HG03565 (cell line): Measurements from ENCODE around the gene ZNF793.
A peak's percentile ranks its signal among the peaks of the same experiment; 100 is the strongest.

Experiments used
- ATAC-seq: cut with Tn5 transposase; IDR thresholded peaks from one replicate; pipeline ENCODE4 v1.9.1; 2021; ENCODE audit warnings: mild to moderate bottlenecking, moderate library complexity; ENCODE audit not compliant: unreplicated experiment

ZNF793 gene

DNA sequence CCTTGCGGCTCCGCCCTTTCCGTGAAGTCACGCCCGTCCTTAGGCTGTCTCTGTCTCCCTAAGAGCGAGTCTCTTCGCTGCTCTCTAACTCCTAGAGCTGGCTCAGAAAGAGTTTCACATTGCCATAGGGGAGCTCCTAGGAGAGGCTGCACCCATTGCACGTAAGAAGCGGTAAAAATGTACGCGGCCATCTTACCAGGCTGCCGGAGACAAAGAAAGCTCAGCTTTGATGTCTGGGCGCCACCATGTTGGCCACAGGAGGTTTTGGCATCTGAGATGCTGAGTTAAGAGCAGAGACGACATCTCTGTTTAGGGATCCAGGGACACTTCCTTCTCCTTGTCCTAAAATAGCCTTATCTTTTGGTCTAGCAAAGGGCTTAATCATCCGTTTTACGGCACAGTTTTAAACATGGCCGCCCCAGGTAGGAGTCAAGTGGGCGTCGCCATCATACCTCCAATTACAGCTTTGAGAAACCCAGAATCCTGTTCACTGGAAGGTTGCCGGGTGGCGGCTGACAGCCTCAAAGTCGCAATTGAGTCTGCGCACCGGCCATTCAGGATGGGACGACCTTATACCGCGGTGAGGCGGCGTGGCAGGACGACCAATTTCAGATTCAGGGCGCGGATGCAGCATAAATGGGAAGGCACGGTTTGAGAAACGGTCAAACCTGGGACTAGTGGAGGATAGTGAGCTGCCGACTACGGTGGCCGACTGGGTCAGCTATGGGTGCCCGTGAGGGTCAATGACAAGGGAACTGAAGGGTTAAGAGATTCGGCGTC is at the start of gene ZNF793:
Gene ZNF793 (plus strand): TSS at position 553 of the 780 bp plus-strand sequence. CDS start 16,501 bp downstream, outside the sequence.
- no peak for ATAC-seq

GRCh38 chr19:37466277-37466797 is 40.4 kb upstream of the ZNF793 start:
- no peak for ATAC-seq

DNA sequence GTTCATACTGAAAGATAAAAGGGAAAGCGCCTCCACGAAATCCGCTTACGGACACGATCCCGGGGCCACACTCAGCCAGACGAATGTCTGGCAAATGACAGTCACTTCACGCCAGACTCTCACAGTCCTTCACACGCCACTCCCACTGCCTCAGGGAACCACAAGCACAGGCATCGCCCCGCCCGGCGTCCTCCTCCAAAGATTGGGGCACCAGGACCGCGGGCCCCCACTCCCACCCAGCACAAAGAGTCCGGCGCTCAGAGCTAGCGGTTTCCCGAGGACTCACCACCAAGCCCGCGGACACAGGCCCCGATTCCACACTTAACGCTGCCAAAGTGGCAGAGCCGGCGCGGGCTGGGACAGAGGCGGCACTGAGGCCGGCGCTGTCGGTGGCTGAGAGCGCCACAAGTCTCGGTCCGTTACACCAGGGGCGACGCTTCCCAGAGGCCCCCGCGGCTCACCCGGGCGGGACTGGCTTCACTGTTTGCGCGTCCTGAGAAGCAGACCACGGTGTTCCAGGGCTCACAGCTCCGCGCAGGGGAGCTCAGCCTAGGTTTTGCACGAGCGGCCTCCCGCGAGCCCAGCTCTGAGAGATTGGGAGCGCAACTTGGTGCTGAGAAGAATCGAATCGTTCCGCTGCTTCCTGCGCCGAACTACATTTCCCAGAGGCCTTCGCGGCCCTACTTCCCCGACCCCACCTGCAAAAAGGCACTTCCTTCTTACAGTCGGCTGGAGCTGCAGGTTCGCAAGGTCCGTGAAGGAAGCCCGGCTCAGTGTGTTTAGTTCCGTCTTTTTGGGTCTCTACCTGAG is 39.7 kb upstream of the ZNF793 start, which contains the start of gene ZNF569:
Gene ZNF569 (minus strand): TSS at position 647 of the 810 bp plus-strand sequence. CDS start 22,523 bp downstream, outside the sequence.
- peak; percentile 41 for ATAC-seq

DNA sequence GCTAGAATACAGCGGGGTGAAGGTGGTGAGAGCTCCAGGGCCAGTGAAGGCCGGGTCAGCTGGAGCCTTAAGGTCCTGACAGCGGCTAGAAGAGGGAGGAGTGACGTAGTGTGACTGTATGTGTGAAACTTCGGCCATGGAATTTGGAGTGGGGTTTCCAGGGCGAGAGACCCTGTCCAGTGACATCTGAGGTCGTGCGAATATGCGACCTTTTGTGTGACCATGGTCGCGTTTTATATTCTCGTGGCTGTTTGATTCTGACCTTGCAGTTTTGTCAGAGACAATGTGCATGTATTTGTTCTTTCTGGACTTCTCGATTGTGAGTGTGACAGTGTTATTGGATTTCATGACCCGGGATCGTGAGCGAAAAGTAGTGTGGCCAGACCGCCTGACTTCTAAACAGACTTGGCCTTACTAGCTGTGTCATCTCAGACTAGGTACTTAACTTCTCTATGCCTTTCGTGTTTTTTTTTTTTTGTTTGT is 39.1 kb upstream of the ZNF793 start:
- no peak for ATAC-seq

DNA sequence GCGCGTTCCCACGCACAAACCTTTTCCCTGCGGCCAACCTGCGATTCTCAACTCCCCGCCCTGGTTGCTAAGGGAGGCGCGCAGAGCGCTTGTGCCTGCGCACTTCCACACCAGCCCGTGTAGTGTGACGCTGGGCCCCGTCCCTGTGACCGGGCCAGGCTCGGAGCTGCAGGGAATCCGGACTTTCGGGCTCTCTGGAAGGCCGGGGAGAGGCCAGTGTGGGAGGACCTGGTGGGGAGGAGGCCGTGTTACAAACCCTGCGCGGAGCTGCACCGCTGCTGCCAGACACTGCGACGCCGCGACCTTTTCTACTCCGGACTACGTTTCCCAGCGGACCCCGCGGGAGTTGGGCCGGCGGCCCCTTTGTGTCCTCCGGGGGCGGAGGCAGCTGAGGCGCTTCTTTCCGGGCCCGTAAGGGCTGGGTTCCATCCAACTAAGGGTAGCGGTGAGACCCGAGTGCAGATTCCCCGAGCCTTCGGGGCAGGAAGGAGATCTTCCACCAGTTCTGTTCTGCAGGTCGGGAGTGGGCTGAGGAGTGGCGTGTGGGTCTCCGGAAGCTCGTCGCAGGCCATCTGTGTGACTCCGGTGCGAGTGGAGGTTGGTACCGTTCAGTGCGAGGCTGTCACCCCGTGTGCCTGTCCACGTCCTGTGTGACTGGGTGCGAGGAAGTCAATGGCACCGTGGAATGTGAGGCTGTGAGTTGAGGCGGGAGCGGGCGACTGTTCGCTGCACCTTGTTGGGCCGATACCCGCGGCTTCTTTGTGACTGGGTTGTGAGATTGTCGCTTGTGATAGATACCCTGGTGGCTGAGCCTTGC is 37.6 kb upstream of the ZNF793 start, which contains the start of gene ZNF570:
Gene ZNF570 (plus strand): TSS at position 396 of the 817 bp plus-strand sequence. CDS start 999 bp downstream, outside the sequence.
- peak; percentile 50 for ATAC-seq

DNA sequence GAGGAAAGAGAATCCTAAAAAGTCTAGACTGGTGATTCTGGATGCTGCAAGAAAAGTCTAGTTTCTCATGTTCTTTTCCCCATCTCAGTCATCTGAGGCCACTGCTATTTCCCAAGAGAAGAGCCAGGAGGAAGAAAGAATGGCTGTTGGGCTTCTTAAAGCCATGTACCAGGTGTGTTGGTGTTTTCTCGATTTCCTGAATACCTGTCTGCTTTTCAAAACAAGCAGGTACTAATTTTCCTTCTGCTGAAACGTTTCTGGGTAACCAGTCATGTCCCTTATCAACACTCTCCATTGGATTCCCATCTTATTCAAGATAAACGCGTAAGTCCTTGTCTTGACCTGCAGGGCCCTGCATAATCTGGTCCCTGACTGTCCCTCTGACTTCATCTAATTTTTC is 36.5 kb upstream of the ZNF793 start:
- ATAC-seq: no peak

DNA sequence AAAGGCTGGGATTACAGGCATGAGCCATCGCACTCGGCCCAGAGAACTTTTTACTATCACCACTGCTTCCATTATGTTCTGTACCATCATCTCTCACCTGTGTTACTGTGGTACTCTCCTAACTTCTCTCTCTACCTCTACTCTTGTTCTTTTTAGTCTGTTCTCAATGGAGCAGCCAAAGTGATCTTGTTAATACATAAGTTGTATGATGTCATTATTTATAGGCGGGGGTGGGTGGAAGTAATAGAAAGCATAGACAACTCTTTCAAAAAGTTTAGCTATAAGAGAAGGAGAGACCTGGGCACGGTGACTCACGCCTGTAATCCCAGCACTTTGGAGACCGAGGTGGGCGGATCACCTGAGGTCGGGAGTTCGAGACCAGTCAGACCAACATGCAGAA is 34.6 kb upstream of the ZNF793 start:
- ATAC-seq: no peak

- no peak for ATAC-seq
These were observed 22.2 kb upstream of the ZNF793 start for GRCh38 chr19:37484406-37485168.

GRCh38 chr19:37492213-37492612 is 14.5 kb upstream of the ZNF793 start:
- no peak for ATAC-seq

GRCh38 chr19:37505958-37506386 is 767 bp upstream of the ZNF793 start:
- ATAC-seq: no peak

DNA sequence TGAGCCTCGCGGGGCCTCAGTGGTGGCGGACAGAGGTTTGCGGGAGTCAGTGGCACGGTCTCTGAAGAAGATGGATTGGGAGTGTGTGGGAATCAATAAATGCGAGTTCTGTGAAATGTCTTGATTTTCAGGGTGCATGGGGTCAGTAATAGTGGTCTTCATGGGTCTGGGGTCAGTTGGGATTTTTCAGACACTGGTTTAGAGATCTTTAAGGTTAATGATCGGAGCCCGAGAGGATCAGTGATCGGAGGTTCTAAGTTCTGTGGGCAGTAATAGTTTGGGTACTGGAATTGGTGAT is 377 bp downstream of the ZNF793 start:
- no peak for ATAC-seq

GRCh38 chr19:37511186-37511585 is 4.4 kb downstream of the ZNF793 start:
- ATAC-seq: no peak

DNA sequence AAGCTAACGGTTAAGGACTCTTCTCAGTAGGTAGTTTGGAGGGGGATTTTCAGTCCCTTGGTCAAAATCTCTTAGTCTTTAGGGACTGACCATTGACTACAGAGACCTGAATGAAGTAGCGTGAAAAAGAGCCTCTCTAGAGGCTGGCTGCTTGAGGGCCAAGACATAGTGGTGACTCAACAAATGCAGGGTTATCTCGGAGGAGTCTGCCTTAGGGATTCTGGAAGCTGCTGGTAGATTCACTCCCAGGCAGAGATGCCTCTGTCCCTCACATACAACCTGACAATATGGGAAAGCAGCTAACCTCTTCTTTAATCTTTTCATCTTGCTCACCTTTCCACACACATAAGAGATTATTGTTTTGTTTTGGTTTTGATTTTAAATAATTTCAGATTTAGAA is 5.1 kb downstream of the ZNF793 start:
- ATAC-seq: no peak

DNA sequence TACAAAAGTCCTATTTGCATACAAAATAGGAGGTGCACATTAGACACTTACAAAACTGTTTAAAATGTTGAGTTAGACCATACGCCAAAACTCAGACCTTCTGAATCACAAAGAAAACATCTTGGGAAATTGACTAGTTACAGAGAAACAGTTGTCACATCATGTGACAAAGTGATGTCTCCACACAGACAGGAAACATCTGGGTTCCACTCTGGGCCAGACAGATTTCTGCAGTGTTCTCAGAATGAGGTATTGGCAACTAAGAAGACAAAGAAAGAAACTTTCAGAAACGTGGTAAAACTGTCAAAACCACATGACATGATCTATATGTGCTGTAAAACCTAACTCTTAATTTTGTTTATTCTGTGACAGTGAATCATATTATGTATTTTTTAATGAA is 6.7 kb downstream of the ZNF793 start:
- ATAC-seq: no peak

- ATAC-seq: no peak
These were observed 13.2 kb downstream of the ZNF793 start for GRCh38 chr19:37519890-37520289.

GRCh38 chr19:37537391-37537947 is 30.7 kb downstream of the ZNF793 start:
- no peak for ATAC-seq

- peak; percentile 70 for ATAC-seq
These were observed 44.6 kb downstream of the ZNF793 start for GRCh38 chr19:37551129-37551993.

- ATAC-seq: no peak
These were observed 56.8 kb downstream of the ZNF793 start for GRCh38 chr19:37563518-37563917.
